Stimulated activated CD8-positive, alpha-beta memory T cell treated with anti-CD3 and anti-CD28 coated beads, Interleukin-15, amount 100 ng/mL, for 24 hours (primary cell): Measurements from ENCODE around the gene PHLDB2.
"Not testable (repeated sequence)": the region's sequence is repeated elsewhere in the genome, so short reads cannot be mapped to it uniquely, and the experiment has no call there.

Source experiments
- DNase-seq: peaks from one replicate; pipeline ENCODE4 v3.0.0-alpha.2; 2020; ENCODE audit warnings: low read depth

The PHLDB2 gene

DNA sequence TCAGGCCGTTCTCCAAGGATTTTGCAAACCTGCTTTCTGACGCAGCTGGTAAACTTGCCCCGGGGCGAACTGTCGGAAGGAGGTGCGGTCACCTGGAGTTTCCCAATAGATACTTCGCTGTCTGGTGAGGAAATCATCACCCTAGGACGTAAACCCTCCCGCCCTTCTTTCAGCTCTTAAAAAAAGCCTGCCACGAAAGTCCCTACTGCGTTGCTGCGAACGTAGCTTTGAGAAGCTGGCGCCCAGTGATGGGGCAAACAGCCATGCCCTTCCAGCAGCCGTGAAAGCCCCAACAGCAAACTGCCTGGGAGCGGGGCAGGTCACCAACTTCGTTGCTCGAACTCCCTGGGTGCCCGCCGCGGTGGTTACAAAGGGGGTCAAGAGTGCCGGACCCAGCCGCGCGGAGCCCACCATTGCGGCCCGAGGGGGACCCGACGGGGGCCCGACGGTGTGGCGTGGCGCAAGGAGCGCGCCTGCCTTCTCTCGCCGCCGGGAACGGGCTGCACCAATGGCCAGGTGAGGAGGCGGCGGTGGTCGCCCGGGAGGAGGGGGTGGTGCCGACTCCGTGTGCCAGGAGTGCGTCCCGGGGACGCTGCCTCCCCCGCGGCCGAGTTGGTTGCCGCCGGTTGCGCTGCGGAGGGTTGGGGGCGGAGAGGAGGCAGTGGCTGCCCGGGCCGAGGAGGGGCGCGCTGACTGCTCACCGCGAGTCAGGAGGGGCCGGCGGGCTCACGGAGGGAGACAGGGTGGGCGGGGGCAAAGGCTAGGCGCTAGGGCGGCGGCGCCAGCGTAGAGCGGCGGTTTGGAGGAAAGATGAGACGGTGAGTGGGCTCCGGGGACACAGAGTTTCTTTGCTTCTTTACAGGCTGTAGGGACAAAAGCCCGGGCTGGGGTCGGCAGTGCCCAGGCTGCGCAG lies at the start of gene PHLDB2:
PHLDB2 (plus strand) TSS at position 205 of the 913 bp plus-strand sequence. CDS start 24,813 bp downstream, outside the sequence.
- DNase-seq = peak; percentile 16

DNA sequence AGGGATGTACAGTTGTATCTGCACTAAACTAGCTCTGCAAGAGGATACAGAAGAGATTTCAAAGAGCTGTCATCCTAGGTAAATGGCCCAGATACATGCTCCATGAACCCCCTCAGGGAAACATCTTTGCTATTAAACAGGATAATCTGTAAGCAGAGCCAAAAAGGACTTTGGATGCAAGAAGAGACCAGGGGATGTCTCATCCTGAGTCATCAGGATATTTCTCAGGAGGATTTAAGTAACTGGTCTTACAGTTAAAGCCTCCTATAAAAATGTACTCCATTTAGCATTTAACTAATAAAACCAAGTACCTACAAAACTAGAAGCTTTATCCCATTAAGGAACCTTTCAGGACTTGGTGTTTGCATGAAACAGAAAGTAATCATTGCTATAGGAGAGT lies 48.2 kb upstream of the PHLDB2 start:
- DNase-seq = no peak

DNA sequence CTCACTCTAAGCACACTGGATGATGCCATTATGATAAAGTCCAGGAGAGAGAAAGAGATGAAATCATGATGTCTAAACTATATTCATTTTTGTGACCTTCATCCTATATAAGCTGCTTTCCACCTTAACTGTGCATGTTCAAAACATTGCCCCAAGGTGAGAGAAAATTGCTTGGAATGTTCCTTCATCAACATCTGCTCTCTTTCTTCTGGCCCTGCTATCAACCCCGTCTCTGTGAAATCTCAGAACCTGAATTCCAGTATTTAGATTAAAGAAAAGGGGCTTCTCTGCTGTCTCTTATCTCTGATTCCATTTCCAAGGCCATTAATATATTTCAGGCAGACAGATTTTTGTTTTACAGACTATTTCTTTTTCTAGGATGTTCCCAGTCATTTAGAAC lies 47.3 kb upstream of the PHLDB2 start:
- no peak for DNase-seq

DNA sequence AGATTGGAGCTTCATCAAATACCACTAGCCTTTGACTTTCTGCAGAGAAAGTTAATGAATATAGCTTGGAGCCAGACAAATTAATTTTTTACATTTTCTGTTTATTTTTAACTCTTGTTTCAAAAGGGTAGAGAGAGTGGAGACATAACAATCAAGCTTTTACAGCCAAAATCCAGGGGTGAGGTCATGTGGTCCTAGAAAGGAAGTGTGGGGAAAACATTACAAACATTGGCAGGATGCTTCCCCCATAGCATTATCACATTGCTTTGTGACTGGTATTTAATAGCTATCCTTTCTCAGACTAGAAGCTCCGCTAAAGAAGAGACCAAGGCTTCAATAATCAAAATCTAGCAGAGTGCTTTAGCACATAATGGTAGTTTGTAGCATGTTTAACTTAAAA lies 46.4 kb upstream of the PHLDB2 start:
- DNase-seq = no peak

DNA sequence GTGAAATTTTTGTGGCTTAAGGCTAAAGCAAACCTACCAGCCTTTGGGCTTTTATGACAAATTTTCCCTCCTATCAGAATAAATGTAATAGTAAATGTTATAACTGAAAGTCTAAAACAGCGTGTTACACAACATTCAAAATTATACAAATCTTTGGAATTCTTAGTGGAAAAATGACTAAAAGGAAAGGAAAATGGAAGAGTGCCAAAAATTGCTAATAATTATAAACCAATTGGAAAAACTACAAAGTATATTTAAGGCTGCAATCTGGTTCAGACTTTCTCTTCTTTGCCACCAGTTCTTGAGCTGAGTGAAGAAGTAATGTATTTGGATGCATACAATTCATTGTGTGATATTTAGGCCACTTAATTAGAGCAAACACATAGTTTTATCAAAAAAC lies 45.6 kb upstream of the PHLDB2 start:
- no peak for DNase-seq

DNA sequence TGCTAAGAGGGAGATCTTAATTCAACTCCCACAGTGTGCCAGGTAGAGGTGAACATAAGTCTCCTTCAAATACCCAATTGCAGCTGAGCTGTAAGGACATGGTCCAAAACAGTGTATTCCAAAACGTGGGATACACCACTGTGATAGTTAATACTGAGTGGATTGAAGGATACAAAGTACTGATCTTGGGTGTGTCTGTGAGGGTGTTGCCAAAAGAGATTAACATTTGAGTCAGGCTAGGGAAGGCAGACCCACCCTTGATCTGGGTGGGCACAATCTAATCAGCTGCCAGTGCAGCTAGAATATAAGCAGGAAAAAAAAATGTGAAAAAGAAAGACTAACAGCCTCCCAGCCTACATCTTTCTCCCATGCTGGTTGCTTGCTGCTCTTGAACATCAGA lies 45.1 kb upstream of the PHLDB2 start:
- DNase-seq = no peak

DNA sequence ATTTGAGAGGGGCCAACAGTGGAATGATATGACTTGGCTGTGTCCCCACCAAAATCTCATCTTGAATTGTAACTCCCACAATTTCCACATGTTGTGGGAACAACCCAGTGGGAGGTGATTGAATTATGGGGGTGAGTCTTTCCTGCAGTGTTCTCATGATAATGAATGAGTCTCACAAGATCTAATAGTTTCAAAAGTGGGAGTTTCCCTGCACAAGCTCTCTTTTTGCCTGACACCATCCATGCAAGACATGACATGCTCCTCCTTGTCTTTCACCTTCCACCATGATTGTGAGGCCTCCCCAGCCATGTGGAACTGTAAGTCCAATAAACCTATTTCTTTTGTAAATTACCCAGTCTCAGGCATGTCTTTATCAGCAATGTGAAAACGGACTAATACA lies 42.3 kb upstream of the PHLDB2 start:
- not testable (repeated sequence) for DNase-seq

DNA sequence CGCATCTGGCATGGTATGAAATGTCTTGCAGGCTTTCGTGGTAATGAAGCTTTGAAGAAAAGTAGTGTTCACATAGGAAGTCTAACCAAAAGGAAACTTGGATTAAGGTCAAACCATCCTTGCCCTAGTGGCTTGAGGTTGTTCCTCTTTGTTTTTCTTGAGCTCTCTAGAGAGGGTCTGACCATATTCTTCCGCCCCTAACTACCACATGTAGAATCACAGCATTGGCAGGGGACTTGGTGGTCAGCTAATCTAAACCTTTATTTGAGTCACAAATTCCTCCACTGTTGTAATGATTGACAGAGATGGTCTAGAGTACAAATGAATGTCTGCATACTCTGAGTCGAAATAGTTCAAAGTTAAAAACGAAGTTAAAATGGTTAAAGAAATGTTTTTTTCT lies 39.1 kb upstream of the PHLDB2 start:
- no peak for DNase-seq

DNA sequence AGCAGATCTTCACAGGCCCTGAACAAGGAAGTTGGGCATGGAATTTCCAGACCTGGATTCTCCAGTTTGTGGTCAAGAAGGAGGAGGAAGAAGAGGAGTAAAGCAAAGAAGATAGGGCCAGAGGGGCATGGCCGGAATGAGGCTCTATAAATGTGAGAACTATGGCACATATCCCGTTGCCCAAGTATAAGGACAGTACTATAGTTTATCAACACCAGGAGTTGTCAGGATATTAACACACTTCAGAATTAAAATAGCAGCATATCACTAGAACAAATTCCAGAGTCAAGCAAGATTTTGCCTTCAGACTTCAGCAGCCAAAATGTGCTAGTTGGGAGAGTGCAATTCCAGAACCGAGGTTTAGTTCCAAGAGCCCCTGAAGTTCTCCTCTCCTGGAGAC lies 38.4 kb upstream of the PHLDB2 start:
- DNase-seq = no peak

DNA sequence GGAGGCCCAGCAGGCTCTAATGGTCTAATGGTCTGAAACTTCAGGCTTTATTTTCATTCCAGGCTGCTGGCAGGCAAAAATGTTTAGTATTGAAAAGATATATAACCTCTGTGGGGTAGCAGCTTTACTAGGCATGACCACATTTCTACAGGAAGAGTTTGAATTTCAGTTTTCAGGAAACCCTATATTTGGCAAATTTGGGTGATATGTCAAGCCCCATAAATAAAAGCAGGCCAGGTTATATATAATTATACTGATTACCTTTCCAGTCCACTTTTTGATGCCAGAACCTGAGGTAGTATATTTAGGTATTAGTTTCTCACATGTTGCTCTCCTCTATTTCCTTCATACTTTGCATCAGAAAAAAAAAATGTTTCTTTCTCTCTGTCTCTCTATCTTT lies 37.2 kb upstream of the PHLDB2 start:
- no peak for DNase-seq

DNA sequence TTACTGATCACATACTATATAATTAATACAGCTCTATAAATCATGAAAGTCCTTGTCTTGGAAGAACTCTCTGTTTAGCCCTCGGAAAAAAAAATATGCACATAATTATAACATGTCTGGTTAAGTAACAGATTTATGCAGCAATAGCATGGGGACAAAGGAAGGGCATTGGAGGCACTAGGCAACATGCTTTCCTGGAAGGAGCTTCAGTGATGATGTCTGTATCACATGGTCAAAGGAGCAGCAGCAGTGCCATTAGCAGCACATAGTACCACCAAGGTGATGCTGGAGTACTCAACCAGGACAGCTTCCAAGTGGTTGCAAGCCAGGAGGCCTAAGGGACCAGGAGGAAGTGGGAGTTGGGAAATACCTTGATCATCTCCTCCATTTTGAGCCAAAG lies 36.3 kb upstream of the PHLDB2 start:
- DNase-seq = no peak

DNA sequence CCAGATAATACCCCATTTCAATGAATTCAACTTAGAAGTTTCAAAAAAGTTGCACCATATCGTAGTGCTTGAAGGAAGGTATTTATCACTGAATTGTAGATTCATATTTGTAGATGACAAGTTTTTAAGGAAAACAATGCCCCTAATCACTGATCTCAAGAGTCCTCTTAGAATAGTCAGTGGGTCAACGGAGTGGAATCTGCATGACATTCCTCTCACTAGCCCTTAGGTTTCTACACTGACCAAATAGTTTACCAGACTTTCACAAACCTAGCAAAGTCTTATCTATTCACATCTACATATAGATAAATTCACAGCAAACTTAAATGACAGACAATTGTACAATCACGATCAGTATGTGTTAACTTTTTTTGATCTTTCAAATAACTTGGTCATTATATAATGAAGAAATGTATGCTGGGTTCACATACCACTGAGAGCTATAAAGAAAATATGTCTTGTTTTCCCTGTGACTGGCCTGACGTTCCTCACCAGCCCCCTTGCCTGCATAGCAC lies 35.7 kb upstream of the PHLDB2 start:
- DNase-seq = no peak

DNA sequence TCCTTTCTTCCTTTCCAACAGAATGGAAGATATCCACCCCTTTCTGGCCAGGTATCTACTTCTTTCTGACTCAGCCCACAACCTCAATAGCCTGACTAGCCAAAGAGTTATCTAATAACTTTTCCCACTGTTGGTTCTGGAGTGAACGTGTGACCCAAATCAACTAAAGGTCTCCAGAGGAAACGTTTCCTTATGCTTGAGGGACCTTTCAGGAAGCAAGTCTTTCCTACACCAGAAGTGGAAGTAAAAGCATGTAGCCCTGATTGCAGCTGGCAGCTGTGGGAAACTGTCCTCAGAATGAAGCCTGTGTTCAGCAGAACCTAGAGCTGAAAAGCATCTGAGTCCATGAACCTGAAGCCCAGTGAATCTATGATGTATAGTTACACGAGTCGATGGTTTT lies 34.7 kb upstream of the PHLDB2 start:
- no peak for DNase-seq

DNA sequence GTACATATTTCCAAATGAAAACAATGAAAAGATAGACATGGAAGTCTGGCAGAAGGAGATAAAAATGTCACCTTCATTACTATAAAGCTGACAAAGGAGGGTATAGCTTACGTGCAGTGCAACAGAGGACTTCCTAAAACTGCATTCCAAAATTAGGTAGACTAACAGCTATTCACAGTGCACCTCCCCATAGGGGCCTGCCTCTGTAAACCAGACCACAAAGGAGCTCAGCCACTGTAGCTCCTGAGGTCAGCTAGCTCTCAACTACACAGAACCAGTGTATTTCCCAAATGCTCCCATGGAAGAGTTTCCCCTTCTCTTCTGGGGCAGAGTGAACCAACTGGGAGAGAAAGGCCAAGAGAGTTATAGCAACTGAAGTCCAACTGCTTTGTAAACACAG lies 31.2 kb upstream of the PHLDB2 start:
- no peak for DNase-seq

DNA sequence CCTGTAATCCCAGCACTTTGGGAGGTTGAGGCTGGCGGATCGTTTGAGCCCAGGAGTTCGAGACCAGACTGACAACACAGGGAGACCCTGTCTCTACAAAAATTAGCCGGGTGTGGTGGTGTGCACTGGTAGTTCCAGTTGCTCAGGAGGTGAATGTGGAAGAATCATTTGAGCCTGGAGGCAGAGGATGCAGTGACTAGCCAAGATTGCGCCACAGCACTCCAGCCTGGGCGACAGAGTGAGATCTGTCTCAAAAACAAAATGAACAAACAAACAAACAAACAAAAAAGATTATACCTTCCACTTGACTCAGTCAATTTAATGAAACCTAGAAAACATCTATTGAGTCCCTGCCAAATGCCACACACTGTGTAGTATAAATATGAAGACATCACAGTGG lies 30.5 kb upstream of the PHLDB2 start:
- DNase-seq = no peak

DNA sequence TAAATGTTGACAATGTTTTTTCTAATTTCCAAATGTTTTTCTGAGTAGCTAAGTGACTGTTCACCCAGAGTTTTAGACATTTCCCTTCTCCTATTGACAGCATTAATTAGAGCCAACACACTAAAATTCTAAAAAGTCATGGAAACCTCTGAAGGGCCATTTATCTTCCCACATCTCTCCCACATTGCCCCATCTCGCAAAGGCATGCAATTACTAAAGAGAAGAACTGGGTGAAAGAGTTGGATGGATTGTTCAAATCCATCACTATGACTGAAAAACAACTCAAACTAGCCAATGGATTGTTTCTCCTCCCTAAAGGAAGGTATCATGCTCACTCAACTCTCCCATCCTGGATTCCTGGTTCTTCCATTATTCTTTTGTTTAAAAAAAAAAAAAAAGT lies 30.0 kb upstream of the PHLDB2 start:
- no peak for DNase-seq

DNA sequence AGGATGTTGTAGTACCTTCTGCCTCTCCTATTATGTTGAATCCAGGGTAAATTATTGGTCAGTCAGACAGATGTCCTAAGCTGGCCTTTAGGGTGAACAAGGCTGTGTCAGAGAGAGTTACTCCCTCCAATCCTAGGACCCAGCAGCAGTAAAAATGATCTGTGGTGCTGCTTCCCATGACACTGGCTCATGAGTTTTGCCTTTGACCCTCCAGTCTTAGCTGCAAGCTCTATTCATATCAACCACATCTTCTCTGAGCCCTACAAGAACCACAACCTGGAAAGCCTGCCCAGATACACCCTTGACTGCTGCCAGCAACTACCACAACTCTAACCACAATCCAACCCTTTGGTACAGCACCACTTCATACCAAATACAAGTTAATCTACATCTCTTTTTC lies 27.2 kb upstream of the PHLDB2 start:
- no peak for DNase-seq

DNA sequence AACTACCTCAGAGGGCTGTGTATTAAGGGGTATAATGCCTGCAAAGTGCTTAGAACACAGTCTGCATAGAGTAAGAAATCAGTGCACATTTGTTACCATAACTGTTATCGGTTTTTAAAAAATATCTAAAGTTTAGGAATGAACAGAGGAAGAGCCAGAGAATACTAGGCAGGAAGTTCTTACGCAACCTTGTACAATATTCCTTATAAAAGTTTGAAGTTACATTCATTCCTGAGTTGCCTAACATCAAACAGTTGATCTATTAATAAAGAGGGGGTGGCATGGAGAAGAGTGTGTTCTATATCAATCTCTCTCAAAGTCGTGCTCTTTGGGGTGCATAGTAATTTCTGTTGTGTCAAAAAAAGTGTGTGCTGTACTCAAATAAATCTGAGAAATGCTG lies 22.0 kb upstream of the PHLDB2 start:
- no peak for DNase-seq

DNA sequence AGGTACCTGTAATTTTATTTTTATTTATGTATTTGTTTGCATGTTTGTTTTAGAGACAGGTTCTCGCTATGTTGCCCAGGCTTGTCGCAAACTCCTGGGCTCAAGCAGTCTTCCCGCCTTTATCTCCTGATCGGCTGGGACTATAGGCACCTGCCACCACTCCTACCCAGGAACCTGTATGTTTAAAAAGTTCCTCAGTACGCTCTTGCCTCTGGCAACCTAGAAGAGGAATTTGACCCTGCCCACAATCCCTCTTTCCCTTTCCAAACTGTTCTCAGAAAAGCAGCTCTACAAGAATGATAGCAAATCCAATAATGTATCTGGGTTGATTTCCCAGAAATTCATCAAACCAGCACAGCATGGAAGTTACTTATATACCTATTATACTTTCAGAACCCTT lies 20.9 kb upstream of the PHLDB2 start:
- no peak for DNase-seq

DNA sequence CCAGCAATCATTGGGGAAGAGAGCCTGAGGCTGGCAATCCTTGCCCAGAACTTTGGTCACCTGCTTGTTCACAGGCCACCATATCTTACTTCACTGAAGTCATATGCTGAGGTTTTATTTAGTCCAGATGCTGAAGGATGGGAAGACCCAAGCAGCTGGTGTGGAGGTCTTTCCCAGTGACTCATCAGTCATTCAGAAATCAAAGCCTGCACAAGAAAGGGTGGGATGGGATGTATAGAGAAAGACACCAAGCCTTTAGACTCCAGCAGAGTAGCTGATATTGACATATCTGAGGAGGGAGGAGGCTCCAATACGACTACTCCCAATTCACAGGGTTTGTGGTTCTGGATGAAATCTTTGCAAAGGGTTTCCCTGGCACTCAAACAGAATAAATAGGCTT lies 13.0 kb upstream of the PHLDB2 start:
- DNase-seq = no peak

DNA sequence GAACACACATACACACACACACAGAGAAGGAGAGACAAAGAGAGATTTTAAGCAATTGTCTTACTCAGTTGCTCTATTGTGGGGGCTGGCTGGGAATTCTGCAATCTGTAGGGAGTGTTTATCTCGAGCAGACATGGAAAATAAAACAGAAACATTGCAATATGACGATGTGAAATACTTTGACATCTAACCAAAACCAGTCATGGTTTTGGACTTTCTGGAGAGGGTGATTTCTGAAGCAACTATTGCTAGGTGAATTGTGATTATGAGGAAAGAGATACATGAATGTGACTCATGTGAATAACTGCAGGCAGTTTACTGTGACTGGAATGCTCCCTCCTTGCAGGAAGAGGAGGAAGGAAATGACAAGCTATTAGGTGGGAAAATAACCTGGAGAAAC lies 12.3 kb upstream of the PHLDB2 start:
- DNase-seq = no peak

DNA sequence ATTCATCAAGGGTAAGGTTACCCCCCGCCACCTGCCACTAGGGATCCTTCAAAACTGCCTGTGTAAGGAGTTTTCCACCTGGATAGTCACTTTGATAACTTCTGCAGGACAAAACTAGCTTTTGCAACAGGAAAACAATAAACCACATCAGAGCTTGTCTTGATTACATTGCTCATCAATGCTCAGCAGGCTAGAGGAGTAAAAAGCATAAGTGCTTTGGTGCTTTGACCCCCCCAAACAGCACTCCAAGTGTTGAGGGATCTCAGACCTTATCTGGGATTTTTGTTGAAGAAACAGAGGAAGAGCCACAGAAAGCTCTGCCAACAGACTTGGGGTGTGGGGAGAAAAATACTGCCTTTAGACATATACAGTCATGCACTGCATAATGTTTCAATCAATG lies 10.8 kb upstream of the PHLDB2 start:
- DNase-seq = no peak

DNA sequence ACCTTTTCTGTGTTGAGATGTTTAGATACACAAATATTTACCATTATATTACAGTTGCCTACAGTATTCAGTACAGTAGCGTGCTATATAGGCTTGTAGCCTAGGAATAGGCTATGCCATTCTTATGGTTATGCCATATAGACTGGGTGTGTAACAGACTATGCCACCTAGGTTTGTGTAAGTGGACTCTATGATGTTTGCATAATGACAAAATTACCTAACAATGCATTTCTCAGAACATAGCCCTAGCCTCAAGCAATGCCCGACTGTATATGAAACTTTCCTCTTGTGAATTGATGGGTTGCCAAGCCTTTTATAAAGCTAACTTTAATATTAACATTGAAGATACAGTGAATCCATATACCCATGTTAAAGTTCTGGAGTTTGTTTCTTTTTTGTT lies 10.3 kb upstream of the PHLDB2 start:
- no peak for DNase-seq

DNA sequence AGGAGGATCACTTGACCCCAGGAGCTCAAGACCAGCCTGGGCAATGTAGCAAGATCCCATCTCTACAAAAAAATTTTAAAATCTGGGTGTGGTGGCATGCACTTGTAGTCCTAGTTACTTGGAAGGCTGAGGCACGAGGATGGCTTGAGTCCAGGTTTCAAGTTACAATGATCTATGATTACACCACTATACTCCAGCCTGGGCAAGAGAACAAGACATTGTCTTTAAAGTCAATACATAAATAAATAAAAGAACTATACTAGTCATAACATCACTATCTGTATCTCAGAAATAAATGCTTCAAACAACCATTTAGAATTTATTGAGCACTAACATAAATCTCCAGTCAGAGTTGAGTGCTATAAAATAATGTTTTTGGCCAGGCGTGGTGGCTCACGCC lies 8.5 kb upstream of the PHLDB2 start:
- no peak for DNase-seq
